ENCODE measurements around the gene HECW1. TPM values are rescaled to one million over a fixed set of nuclear protein-coding genes. Genes with fewer than 3 reads are reported as not detected.

HECW1 gene
- total and polyA plus RNA-seq, 10 of the 15 experiments (the other 5 are each of a cell fraction or from before 2014, with no cell fraction given) = under 0.01 to 0.31 (median 0.04) TPM; not detected in 3

DNA sequence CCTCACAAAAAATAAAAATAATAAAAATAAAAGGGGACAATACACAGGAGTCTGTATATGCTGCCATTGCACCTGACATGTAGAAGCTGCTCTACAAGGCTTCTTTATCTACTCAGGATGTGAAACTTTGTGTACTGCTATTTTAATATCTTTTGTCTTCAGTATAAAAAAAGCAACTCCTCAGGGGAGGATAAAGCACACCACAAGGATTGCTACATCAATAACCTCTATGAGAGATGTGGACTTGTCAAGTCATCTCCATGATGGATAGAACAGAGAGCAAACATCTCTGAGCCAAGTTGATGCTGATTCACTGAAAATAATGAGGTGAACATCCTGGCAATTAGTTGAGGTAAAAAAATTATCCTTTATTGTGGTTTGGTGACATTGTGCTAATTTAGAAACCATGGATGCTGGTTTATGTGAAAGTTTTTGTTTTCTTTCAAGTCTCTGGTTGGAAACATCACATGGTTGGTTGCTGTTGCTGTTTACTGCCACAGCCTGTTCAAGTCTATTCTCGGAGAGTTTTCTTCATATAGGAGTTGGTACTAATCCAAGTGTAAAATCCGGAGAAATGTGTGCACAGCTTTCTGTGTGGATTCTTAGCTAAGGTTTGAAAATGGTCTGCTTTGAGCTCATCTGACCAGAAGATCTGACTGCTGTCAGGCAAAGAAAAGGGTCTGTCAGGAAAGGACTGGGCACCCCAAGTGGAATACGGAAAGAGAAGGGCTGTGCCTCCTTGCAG is 1.5 kb upstream of the HECW1 start:
- no peak overlapping the region for H2AFZ ChIP-seq (ENCODE audit: control insufficient read depth, low read depth, low read length)
- H4K20me1 ChIP-seq (ENCODE audit: control insufficient read depth, insufficient read depth) = no peaks in the 10 kb centered on the region
- TF ChIP-seq RUNX3 (IDR thresholded peaks at IDR 0.05; ENCODE audit: low read length) (peak; percentile 62), IKZF2 (IDR thresholded peaks at IDR 0.05) (peak in 1 of 2 experiments; percentile 33; a peak in 1 of 4 replicates), MEF2A (IDR thresholded peaks at IDR 0.05; ENCODE audit: insufficient read depth, low read depth, low read length) (no peak), MTA2 (IDR thresholded peaks at IDR 0.05; ENCODE audit: low read depth) (peak; percentile 55; the same call in 1 of the 2 replicates), HDAC6 (IDR thresholded peaks at IDR 0.05; ENCODE audit: unreplicated experiment) (no peak)
- TF ChIP-seq, protein P1, sequence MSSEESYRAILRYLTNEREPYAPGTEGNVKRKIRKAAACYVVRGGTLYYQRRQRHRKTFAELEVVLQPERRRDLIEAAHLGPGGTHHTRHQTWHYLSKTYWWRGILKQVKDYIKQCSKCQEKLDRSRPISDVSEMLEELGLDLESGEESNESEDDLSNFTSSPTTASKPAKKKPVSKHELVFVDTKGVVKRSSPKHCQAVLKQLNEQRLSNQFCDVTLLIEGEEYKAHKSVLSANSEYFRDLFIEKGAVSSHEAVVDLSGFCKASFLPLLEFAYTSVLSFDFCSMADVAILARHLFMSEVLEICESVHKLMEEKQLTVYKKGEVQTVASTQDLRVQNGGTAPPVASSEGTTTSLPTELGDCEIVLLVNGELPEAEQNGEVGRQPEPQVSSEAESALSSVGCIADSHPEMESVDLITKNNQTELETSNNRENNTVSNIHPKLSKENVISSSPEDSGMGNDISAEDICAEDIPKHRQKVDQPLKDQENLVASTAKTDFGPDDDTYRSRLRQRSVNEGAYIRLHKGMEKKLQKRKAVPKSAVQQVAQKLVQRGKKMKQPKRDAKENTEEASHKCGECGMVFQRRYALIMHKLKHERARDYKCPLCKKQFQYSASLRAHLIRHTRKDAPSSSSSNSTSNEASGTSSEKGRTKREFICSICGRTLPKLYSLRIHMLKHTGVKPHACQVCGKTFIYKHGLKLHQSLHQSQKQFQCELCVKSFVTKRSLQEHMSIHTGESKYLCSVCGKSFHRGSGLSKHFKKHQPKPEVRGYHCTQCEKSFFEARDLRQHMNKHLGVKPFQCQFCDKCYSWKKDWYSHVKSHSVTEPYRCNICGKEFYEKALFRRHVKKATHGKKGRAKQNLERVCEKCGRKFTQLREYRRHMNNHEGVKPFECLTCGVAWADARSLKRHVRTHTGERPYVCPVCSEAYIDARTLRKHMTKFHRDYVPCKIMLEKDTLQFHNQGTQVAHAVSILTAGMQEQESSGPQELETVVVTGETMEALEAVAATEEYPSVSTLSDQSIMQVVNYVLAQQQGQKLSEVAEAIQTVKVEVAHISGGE (CRISPR knock-in tag; IDR thresholded peaks at IDR 0.05) = no peak
- no peaks in the 10 kb centered on the region; the same call in 1 of the 2 replicates for H3K4me1 ChIP-seq (ENCODE audit: control insufficient read depth, insufficient read depth, low read length)
- in situ Hi-C loops (cut with MboI) (no loop called here), intact Hi-C loops (cut with micrococcal nuclease; ENCODE audit: unreplicated experiment) (loop anchor here (5.0 kb wide), 1 partner anchor 151 kb away; no protein-coding TSS in a partner anchor)
- no peaks in the 10 kb centered on the region for H3K9me3 ChIP-seq (replicated peaks; ENCODE audit: control insufficient read depth, insufficient read depth, low read length)
- CTCF ChIA-PET = interaction anchor here (0.9 to 3.9 kb wide), 4 partner anchors 9 to 169 kb away, joined by 3 to 14 read pairs (median 8); no protein-coding TSS in a partner anchor
- FAIRE-seq = no peak
- SMC1A ChIA-PET (ENCODE audit: uncharacterized antibody, unreplicated experiment) = interaction anchor here (0.6 to 2.9 kb wide), 7 partner anchors 35 to 472 kb away, joined by 3 to 14 read pairs (median 3); no protein-coding TSS in a partner anchor
- no peak overlapping the region for H3K4me2 ChIP-seq (ENCODE audit: control insufficient read depth, insufficient read depth)
- peak; percentile 16; the same call in 2 of the 3 replicates for ATAC-seq
- no peaks in the 10 kb centered on the region for H3K36me3 ChIP-seq (ENCODE audit: control insufficient read depth in 2 of 2, insufficient read depth in 2 of 2, low read length in 1 of 2)
- H3K4me3 ChIP-seq = no peak overlapping the region
- H3K27me3 ChIP-seq (replicated peaks in 1 of 2; ENCODE audit: control insufficient read depth in 2 of 2, insufficient read depth in 2 of 2, low read length in 1 of 2) = peaks cover 3 to 13% of the 10 kb centered on the region in 2 experiments
- 72% methylated on average over 3 of the region's 3 CpGs for WGBS (ENCODE audit: insufficient coverage, insufficient replicate concordance, low lambda C conversion rate, missing lambda C conversion rate)
- H3K27ac ChIP-seq (ENCODE audit: control insufficient read depth, insufficient read depth) = no peak overlapping the region
- POLR2A ChIA-PET = no interaction called here
- no peaks in the 10 kb centered on the region for H3K79me2 ChIP-seq (ENCODE audit: control insufficient read depth, insufficient read depth, low read length)
- no peak overlapping the region for H3K9ac ChIP-seq (ENCODE audit: control insufficient read depth, insufficient read depth, low read length)
- RAD21 ChIA-PET (ENCODE audit: unreplicated experiment) = interaction anchor here (1.4 kb wide), 1 partner anchor 150 kb away, joined by 3 read pairs; no protein-coding TSS in a partner anchor
- DNase-seq (ENCODE audit: low read depth, low spot score) = no peak
- no TSS peak for BruUV-seq (replicated peaks)

All from GM12878 (cell line).